Posterior cingulate gyrus (tissue), 11 donors: ENCODE measurements around the gene GBP7.
"Not testable (repeated sequence)": the region's sequence is repeated elsewhere in the genome, so short reads cannot be mapped to it uniquely, and the experiment has no call there.

Source experiments
- DNase-seq, 10 donors: peaks; one replicate each; pipeline versions ENCODE4 v3.0.0 to v3.0.0-alpha.2; 2020 to 2021; ENCODE audit warnings: mixed read lengths in 3 of 10
- intact Hi-C: fragments of 100-400 bp; cut with DNase I; formaldehyde crosslinking; loops from one replicate; pipeline ENCODE4 v1.15.1; 2023

GBP7 gene

DNA sequence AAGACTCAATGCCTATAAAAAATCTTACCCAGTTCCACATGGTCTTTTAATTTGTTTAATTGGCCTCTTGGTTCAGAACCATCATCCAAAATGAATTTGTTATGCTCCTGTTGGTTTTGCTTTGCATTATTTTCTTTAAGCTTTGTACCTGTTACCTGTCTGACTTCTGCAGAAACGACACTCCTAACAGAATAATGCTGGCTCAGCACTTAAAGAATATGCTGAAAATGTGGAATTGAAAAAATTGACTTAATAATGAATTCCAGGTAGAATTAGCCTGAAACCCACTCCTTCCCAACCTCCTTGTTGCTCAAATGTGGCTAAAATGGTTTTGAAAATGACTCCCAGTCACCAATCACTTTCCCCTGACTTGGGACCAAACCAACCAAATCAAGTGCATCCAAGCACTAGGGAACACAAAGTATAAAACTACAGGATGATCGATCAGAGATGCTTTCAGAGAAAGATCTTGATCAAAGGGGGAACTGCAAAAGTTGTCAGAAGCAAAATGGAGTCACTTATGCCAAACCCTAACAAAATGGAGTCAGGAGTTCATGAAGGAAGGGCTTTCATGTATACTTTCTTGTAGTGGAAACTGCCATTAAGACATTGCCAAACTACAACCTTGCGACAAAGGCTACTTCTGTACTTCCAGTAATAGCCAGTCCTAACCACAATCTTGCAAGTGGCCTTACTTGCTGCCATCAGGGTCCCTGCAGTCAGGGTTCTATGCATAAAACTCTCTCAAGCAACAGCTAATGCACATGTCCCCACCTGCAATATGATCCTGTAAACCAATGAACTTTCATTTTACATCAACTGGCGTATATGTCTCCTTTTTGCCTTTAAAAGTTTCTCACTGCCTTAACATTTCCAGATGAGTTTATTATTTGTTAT is 5.4 kb downstream of the GBP7 start:
- intact Hi-C loops = no loop called here
- no peak for DNase-seq

- no peak for DNase-seq
- intact Hi-C loops = no loop called here
These were observed 6.6 kb downstream of the GBP7 start for GRCh38 chr1:89169166-89169565.

GRCh38 chr1:89167590-89168230 is 8.1 kb downstream of the GBP7 start:
- intact Hi-C loops = no loop called here

DNA sequence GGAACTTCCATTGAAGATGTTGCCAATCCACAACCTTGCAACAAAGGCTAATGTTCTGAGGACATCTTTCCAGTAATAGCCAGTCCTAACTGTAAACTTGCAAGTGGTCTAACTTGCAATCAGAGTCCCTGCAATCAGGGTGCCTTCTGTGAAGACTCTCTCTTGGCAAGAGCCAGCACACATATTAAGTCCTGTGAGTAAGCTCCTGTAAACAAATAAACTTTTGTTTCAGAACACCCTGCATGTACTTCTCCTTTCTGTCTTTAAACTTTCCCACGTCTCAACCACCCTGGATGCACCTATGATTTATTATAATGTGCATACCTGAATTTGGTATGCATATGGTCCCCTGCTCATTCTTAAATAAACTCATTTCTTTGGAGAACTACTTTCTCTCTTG is 9.1 kb downstream of the GBP7 start:
- DNase-seq = no peak
- intact Hi-C loops = no loop called here

More at GRCh38 chr1:89167590-89168230, 8.1 kb downstream of the GBP7 start:
- DNase-seq = no peak

DNA sequence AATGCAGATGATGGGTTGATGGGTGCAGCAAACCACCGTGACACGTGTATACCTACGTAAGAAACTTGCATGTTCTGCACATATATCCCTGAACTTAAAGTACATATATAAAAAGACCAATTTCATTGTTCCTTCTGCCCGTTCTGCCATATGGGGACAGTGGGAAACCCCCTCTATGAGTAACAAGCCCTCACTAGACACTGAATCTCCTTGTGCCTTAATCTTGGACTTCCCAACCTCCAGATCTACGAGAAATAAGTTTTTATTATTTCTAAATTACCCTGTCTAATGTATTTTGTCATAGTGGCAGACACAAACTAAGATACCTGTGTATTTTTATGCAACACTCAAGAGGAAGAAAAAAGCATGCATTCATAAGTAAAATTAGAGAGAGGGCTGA is 10.0 kb downstream of the GBP7 start:
- intact Hi-C loops = no loop called here
- no peak for DNase-seq

DNA sequence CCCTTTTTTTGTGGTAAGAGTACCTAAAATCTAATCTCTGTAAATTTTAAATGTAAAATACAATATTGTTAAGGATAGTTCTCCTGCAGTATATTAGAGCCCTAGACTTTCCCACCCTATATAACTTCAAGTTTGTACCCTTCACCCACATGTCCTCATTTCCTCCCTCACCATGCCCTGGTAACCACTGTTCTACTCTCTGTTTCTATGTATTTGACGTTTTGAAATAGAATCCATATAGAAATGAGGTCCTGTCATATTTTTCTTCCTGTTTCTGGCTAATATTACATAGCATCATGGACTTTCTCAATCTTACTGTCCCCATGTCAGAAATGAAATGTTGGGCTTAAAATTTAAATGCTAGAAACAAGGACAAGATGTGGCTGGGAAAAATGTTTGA is 24.8 kb downstream of the GBP7 start:
- DNase-seq = no peak
- intact Hi-C loops = no loop called here

DNA sequence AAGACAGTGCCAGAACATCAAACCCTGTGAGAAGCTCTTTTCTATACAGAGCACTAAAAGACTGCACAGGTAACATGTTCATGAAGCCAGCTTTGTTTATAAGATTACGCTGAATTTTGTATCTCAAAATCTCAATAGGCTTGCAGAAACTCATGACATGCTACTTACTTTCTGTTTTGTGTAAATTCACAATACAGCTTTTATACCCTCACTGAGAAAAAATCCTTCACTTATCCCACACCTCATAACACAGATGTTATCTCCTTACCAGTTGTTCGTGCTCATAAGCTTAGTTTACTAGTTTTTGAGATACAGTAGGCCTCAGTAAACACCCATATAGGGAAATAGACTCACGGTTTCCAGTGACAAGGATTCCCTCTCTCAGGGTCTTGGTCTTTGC is 25.8 kb downstream of the GBP7 start:
- intact Hi-C loops = no loop called here
- DNase-seq = no peak

- DNase-seq = peak in 6 of 10 donors; percentile 14 to 86 (median 48)
- intact Hi-C loops = no loop called here
These were observed 26.6 kb downstream of the GBP7 start for GRCh38 chr1:89149229-89149628.

DNA sequence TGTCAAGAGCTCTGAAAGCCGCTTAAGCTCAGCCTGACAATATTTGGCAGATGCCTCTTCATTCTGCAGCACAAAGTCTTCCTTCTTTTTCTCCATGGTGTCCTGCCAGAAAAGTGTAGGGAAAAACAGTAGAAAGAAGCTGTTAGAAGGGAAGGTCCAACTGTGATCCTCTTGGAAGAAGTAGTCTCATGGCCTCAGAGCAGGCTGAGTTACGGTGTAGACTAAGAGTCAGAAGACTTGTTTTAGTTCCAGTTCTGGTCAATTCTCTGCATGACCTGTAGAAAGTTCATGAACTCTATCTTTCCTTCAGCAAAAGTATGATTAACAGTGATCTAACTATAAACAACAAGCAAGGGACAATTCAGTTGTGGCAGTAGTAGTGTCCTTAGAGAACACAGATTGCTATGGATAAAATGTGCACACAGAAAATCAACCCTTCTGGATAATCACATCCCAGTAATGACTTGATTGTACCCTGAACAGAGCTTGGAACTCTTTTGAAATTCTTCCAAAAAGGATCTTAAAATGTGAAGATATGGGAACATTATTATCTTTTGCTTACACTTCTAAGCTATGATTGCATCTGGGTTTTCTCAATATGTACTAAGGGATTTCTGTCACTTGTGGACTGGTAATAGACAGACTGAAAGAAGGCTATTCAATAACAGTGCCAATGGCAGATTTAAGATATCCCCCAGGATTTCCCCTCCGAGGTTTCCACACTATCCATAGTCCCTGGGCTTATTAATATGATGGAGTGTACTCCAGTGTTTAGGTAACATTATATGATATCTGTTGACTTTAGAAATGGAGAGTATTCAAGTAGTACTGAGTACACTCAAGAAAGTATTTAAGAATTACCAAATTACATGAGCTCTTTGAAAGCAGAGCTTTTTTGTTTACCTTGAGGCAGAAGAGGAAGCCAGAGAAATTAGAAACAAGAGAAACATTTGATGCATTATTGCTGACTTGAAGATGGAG is 27.8 kb downstream of the GBP7 start:
- intact Hi-C loops = no loop called here
- no peak for DNase-seq

DNA sequence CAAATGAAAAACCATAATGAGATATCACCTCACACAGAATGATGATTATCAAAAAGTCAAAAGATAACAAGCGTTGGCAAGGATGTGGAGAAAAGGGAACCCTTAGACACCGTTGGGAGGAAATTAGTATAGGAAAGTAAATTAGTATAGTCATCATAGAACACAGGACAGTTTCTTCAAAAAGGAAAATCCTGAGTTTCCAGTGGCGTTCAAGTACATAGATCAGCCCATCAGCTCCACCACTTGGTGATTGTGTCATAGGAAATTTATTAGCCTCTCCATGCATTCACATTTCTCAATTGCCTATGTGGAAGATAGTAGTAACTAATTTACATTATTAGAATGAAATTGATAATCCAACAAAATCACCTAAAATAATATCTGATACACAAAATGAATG is 29.1 kb downstream of the GBP7 start:
- intact Hi-C loops = no loop called here
- DNase-seq = no peak

GRCh38 chr1:89143484-89143883 is 32.3 kb downstream of the GBP7 start:
- intact Hi-C loops = no loop called here
- DNase-seq = no peak

- intact Hi-C loops = no loop called here
- no peak for DNase-seq
These were observed 33.6 kb downstream of the GBP7 start for GRCh38 chr1:89142160-89142559.

DNA sequence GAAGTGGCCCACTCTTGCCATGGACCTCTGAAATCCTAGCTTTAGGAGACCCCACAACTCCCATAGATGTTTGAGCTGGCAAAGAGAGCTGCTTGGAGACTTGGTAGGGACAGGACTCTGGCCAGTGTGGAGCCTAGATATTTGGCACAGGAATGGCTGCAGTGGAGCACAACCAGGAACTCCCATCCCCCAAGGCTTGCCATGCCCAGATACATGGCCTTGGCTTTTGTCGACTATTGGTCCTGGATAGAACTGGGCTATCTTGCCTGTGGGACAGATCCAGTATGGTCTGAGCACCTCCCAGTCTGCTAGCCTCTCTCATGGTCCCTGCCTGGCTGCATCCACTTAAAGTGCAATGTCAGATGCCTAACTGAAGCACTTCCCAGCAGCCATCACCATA is 42.1 kb downstream of the GBP7 start:
- DNase-seq = peak in 1 of 10 donors; percentile 24
- intact Hi-C loops = no loop called here

- no peak for DNase-seq
- intact Hi-C loops = no loop called here
These were observed 45.1 kb downstream of the GBP7 start for GRCh38 chr1:89130716-89131115.

- DNase-seq = no peak
- intact Hi-C loops = no loop called here
These were observed 45.9 kb downstream of the GBP7 start for GRCh38 chr1:89129911-89130310.

GRCh38 chr1:89128003-89128458 is 47.8 kb downstream of the GBP7 start:
- peak in 2 of 10 donors; percentile 59 to 67 for DNase-seq
- intact Hi-C loops = not testable (repeated sequence)

GRCh38 chr1:89126602-89127565 is 48.9 kb downstream of the GBP7 start:
- peak in 1 of 10 donors; percentile 70 for DNase-seq
- intact Hi-C loops = not testable (repeated sequence)

GRCh38 chr1:89125913-89126580 is 49.8 kb downstream of the GBP7 start, which contains the start of gene GBP2:
Gene GBP2 (minus strand): TSS chr1:89126114. CDS start chr1:89121966, 4,148 bp downstream.
- intact Hi-C loops = no loop called here
- no peak for DNase-seq
